Psoas muscle (tissue), 8 donors: ENCODE data around the gene HIRA. TPM values are rescaled to one million over a fixed set of nuclear protein-coding genes. Genes with fewer than 3 reads are reported as not detected.

Source experiments
- ATAC-seq, 4 donors: fragments of 200-7000 bp; cut with Tn5 transposase; one replicate each; pipeline ENCODE4 v1.9.1; 2020; ENCODE audit warnings: moderate library complexity in 3 of 4, mild to moderate bottlenecking in 2 of 4
- DNase-seq, 2 donors: peaks; one replicate each; pipeline ENCODE4 v3.0.0-alpha.2; 2020
- H3K27ac ChIP-seq: fragments of 200-600 bp; one replicate; pipeline ENCODE4 v1.8.0; 2022
- H3K27me3 ChIP-seq, 3 donors: fragments of 200-600 bp in 1 of 3; one replicate each; pipeline versions ENCODE4 v1.6.1 to v1.8.0; 2013 to 2022; ENCODE audit warnings: low read length in 2 of 3, mild to moderate bottlenecking in 2 of 3, moderate library complexity in 1 of 3; ENCODE audit not compliant: insufficient read depth in 3 of 3
- H3K36me3 ChIP-seq, 2 donors: fragments of 200-600 bp in 1 of 2; one replicate each; pipeline versions ENCODE4 v1.6.1 to v1.8.0; 2013 to 2022; ENCODE audit warnings: low read depth in 1 of 2, mild to moderate bottlenecking in 1 of 2, moderate library complexity in 1 of 2; ENCODE audit not compliant: insufficient read depth in 1 of 2
- H3K4me1 ChIP-seq: fragments of 200-600 bp; one replicate; pipeline ENCODE4 v1.8.0; 2022
- H3K4me3 ChIP-seq: fragments of 200-600 bp; one replicate; pipeline ENCODE4 v1.8.0; 2022; ENCODE audit warnings: mild to moderate bottlenecking
- H3K9me3 ChIP-seq: fragments of 200-600 bp; one replicate; pipeline ENCODE4 v1.8.0; 2022
- CTCF ChIP-seq: fragments of 200-600 bp; IDR thresholded peaks from one replicate; pipeline ENCODE4 v1.8.0; 2022; ENCODE audit warnings: antibody characterized with exemption
- WGBS, 3 donors: extraction: QIAGEN DNeasy Blood & Tissue Kit; methylation state at CpG; one replicate each; pipeline versions ENCODE4 v1.1.6 to v1.1.7; 2013; 5-methylcytosine and 5-hydroxymethylcytosine counted together
- intact Hi-C, 2 donors: fragments of 100-400 bp; cut with DNase I; formaldehyde crosslinking; loops; one replicate each; pipeline versions ENCODE4 v1.11.0 to v1.14.2; 2022
- polyA plus RNA-seq, 3 donors: library from polyadenylated mRNA; stranded (reverse); fragments of 200-250 nt; gene quantifications; one replicate each; pipeline ENCODE4 v1.2.3, GENCODE V29; 2013
- total RNA-seq, 4 donors: library from RNA; stranded (reverse); fragmentation: NEBNext Ultra II Directional in 2 of 4; extraction: Animal tissue kit (Norgen Biotek cat#: 25700) in 2 of 4; gene quantifications; one replicate each; pipeline versions ENCODE4 v1.2.1 to v1.2.4, GENCODE V29; 2021 to 2023
- donor health status: healthy with polysubstance abuse.
- donor health status: DM: no; HTN: no; CAD: no; lungs with moderate emphysema.
- donor health status: Bipolar disorder and iron deficiency.
- donor health status: healthy.
- donor health status: DM: yes; HTN: yes; CAD: no.
- donor health status: DM: no; HTN: no; CAD: no.
- donor health status: DM: no; HTN: no; CAD: no.
- donor health status: DM: yes; HTN: yes; CAD: no.

Gene HIRA
- total and polyA plus RNA-seq, 7 donors: 12.3 to 32.7 (median 17.2) TPM

GRCh38 chr22:19344420-19344819, 87.1 kb downstream of the HIRA start:
- H3K9me3 ChIP-seq: no peaks in the 10 kb centered on the region
- no peak overlapping the region for H3K4me3 ChIP-seq
- intact Hi-C loops: no loop called here
- no peaks in the 10 kb centered on the region for H3K27me3 ChIP-seq
- peaks cover 0 to 54% of the 10 kb centered on the region in 2 donors for H3K36me3 ChIP-seq
- no peak for TF ChIP-seq CTCF
- no peaks in the 10 kb centered on the region for H3K4me1 ChIP-seq
- 89 to 97% (median 92%) methylated on average over 1 of the region's 1 CpG for WGBS, 3 donors
- DNase-seq (no peak), ATAC-seq (no peak)
- H3K27ac ChIP-seq: no peak overlapping the region

- WGBS, 3 donors: 97 to 100% (median 98%) methylated on average over 5 of the region's 5 CpGs
- Histone ChIP-seq H3K27me3 (no peaks in the 10 kb centered on the region), H3K27ac (no peak overlapping the region), H3K4me3 (no peak overlapping the region), H3K9me3 (no peaks in the 10 kb centered on the region), H3K4me1 (no peaks in the 10 kb centered on the region), H3K36me3 (peaks cover 0 to 54% of the 10 kb centered on the region in 2 donors)
- ATAC-seq: no peak
- intact Hi-C loops: no loop called here
- no peak for TF ChIP-seq CTCF
- no peak for DNase-seq
Measured at GRCh38 chr22:19343470-19343869, 88.1 kb downstream of the HIRA start.

- TF ChIP-seq CTCF: no peak
- ATAC-seq (no peak), DNase-seq (no peak)
- H3K4me1 ChIP-seq: no peaks in the 10 kb centered on the region
- H3K36me3 ChIP-seq: peaks cover 1 to 53% of the 10 kb centered on the region in 2 donors
- 52 to 93% (median 78%) methylated on average over 3 of the region's 3 CpGs for WGBS, 3 donors
- no peaks in the 10 kb centered on the region for H3K27me3 ChIP-seq
- peaks cover 17% of the 10 kb centered on the region for H3K9me3 ChIP-seq
- no peak overlapping the region for H3K27ac ChIP-seq
- intact Hi-C loops: no loop called here
- H3K4me3 ChIP-seq: no peak overlapping the region
Measured at GRCh38 chr22:19341500-19341899, 90.0 kb downstream of the HIRA start.

GRCh38 chr22:19337137-19337536, 94.4 kb downstream of the HIRA start:
- DNase-seq (no peak), ATAC-seq (no peak)
- 99 to 100% (median 99%) methylated on average over 2 of the region's 2 CpGs for WGBS, 3 donors
- H3K36me3 ChIP-seq: peaks cover 4 to 43% of the 10 kb centered on the region in 2 donors
- H3K4me3 ChIP-seq: no peak overlapping the region
- H3K4me1 ChIP-seq: no peaks in the 10 kb centered on the region
- no peak for TF ChIP-seq CTCF
- H3K27ac ChIP-seq: no peak overlapping the region
- peaks cover 33% of the 10 kb centered on the region for H3K9me3 ChIP-seq
- no peaks in the 10 kb centered on the region for H3K27me3 ChIP-seq
- intact Hi-C loops: no loop called here
